ENCODE results near the gene RAF1.

GRCh38 chr3:12582730-12583129 lies 81.2 kb downstream of the RAF1 start:
- no peak for TF ChIP-seq ZNF512 (CRISPR knock-in tag; IDR thresholded peaks at IDR 0.05; ENCODE audit: borderline replicate concordance)
- no peak for TF ChIP-seq SP1 (CRISPR knock-in tag; conservative IDR thresholded peaks at IDR 0.05)
